Astrocyte (in vitro differentiated cells and primary cell): ENCODE measurements around the gene TXLNA. TPM values are rescaled to one million over a fixed set of nuclear protein-coding genes. Genes with fewer than 3 reads are reported as not detected.

ENCODE experiments used
- DNase-seq: peaks from one replicate; pipeline ENCODE4 v3.0.0-alpha.2; 2010; ENCODE audit warnings: low read depth
- FAIRE-seq: peaks from 2 replicates; lab custom pipeline; 2011; peaks lifted over from hg19 to GRCh38; lab: Jason Lieb, UNC
- H2AFZ ChIP-seq: 2 replicates; pipeline ENCODE4 v1.6.0; 2012; ENCODE audit warnings: low read depth, low read length, inconsistent platforms
- H3K27ac ChIP-seq: 2 replicates; pipeline ENCODE4 v1.5.1; 2011; ENCODE audit warnings: low read depth, low read length, inconsistent platforms
- H3K27me3 ChIP-seq: 2 replicates; pipeline ENCODE4 v1.6.0; 2011; ENCODE audit warnings: low read length, inconsistent platforms; ENCODE audit not compliant: insufficient read depth
- H3K36me3 ChIP-seq: 2 replicates; pipeline ENCODE4 v1.5.1; 2011; ENCODE audit warnings: low read length, inconsistent platforms; ENCODE audit not compliant: insufficient read depth
- H3K4me1 ChIP-seq: 2 replicates; pipeline ENCODE4 v1.5.1; 2011; ENCODE audit warnings: low read length, inconsistent platforms; ENCODE audit not compliant: insufficient read depth
- H3K4me2 ChIP-seq: 2 replicates; pipeline ENCODE4 v1.6.0; 2012; ENCODE audit warnings: low read length, inconsistent platforms
- H3K4me3 ChIP-seq: 2 replicates; pipeline ENCODE4 v1.5.1; 2011; ENCODE audit warnings: low read depth, mild to moderate bottlenecking, low read length, inconsistent platforms; ENCODE audit not compliant: insufficient read depth
- H3K79me2 ChIP-seq: 2 replicates; pipeline ENCODE4 v1.6.0; 2012; ENCODE audit warnings: mild to moderate bottlenecking, low read length, inconsistent platforms; ENCODE audit not compliant: insufficient read depth
- H3K9ac ChIP-seq: 2 replicates; pipeline ENCODE4 v1.6.0; 2012; ENCODE audit warnings: mild to moderate bottlenecking, low read length, inconsistent platforms
- H3K9me3 ChIP-seq: 2 replicates; pipeline ENCODE4 v1.5.1; 2012; ENCODE audit warnings: low read depth, mild to moderate bottlenecking, low read length, inconsistent platforms; ENCODE audit not compliant: insufficient read depth
- H4K20me1 ChIP-seq: 2 replicates; pipeline ENCODE4 v1.6.0; 2012; ENCODE audit warnings: low read length, inconsistent platforms; ENCODE audit not compliant: insufficient read depth
- H3K27ac Mint-ChIP-seq: one replicate; pipeline ENCODE4 v1.8.0; 2021; ENCODE audit warnings: mild to moderate bottlenecking, mixed read lengths; ENCODE audit not compliant: unreplicated experiment
- H3K27me3 Mint-ChIP-seq: one replicate; pipeline ENCODE4 v1.8.0; 2021; ENCODE audit warnings: low read depth, mixed read lengths; ENCODE audit not compliant: unreplicated experiment
- H3K36me3 Mint-ChIP-seq: one replicate; pipeline ENCODE4 v1.8.0; 2021; ENCODE audit warnings: low read depth, mixed read lengths; ENCODE audit not compliant: unreplicated experiment
- H3K4me1 Mint-ChIP-seq: one replicate; pipeline ENCODE4 v1.8.0; 2021; ENCODE audit warnings: low read depth, mixed read lengths; ENCODE audit not compliant: unreplicated experiment
- H3K4me3 Mint-ChIP-seq: one replicate; pipeline ENCODE4 v1.8.0; 2021; ENCODE audit warnings: mild to moderate bottlenecking, moderate library complexity, mixed read lengths; ENCODE audit not compliant: unreplicated experiment
- H3K9me3 Mint-ChIP-seq: one replicate; pipeline ENCODE4 v1.8.0; 2021; ENCODE audit warnings: mild to moderate bottlenecking, mixed read lengths; ENCODE audit not compliant: unreplicated experiment
- EZH2 ChIP-seq: IDR thresholded peaks from 2 replicates; pipeline ENCODE4 v1.6.1; 2012; ENCODE audit warnings: mild to moderate bottlenecking, low read length, inconsistent platforms; ENCODE audit not compliant: insufficient read depth
- total RNA-seq: library from RNA; stranded (reverse); gene quantifications from 2 replicates; pipeline ENCODE4 v1.2.1, GENCODE V29; 2021
- TF ChIP-seq, protein P1 (sequence below): IDR thresholded peaks from 2 replicates; pipeline ENCODE4 v1.5.1; 2011; ENCODE audit warnings: low read depth, mild to moderate bottlenecking, inconsistent platforms, low read length, moderate library complexity; ENCODE audit not compliant: insufficient read depth

The TXLNA gene
- total RNA-seq, 1 donor from 2014 or later: 65.8 TPM

DNA sequence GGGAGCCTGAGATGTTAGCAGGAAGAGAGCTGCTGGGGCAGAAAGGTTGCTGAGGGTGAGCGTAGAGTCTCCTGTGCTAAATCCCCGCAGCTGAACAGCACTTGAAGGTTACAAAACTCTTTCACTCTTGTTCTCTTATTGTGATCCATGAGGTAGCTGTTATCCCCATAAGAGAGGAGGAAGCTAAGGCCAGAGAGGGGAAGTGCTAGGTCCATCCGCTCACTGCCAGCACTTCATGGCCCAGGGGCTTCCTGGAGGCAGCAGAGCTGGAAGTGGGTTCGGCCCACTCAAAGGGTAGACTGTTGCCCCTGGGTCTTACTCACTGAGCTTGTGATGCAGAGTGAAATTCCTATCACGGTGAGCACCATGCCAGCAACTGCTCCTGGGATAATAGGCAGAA is 37.1 kb downstream of the TXLNA start:
- Mint-ChIP-seq H3K4me3 (no peak overlapping the region), H3K27me3 (no peaks in the 10 kb centered on the region), H3K4me1 (peaks cover 6% of the 10 kb centered on the region), H3K36me3 (peaks cover 10% of the 10 kb centered on the region), H3K27ac (no peak overlapping the region), H3K9me3 (no peaks in the 10 kb centered on the region)
- FAIRE-seq: no peak
- no peak overlapping the region for H3K9ac ChIP-seq
- no peak for DNase-seq
- no peaks in the 10 kb centered on the region for H4K20me1 ChIP-seq
- TF ChIP-seq EZH2: no peak
- H2AFZ ChIP-seq: no peak overlapping the region
- H3K9me3 ChIP-seq: no peaks in the 10 kb centered on the region
- H3K4me2 ChIP-seq: no peak overlapping the region
- no peak overlapping the region for H3K27ac ChIP-seq
- H3K4me1 ChIP-seq: peaks cover 9% of the 10 kb centered on the region
- peaks cover 19% of the 10 kb centered on the region for H3K79me2 ChIP-seq
- H3K4me3 ChIP-seq: no peak overlapping the region
- H3K27me3 ChIP-seq: no peaks in the 10 kb centered on the region
- H3K36me3 ChIP-seq: peaks cover 16% of the 10 kb centered on the region

DNA sequence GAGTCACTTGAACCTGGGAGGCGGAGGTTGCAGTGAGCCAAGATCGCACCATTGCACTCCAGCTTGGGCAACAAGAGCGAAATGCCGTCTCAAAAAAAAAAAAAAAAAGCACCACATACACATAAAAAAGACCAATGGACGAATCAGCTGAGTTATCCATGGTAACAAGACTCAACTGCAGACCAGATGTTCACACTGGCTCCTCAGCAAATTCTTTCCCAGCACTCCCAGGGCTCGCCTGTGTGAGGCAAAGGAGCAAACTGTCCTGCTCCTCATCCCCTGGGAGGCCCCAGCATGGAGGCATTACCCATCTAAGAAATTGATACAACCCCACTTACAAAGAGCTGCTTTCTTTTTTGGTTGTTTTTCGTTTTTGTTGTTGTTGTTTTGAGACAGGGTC is 39.5 kb downstream of the TXLNA start:
- DNase-seq (no peak), FAIRE-seq (no peak)
- H3K79me2 ChIP-seq: peaks cover 43% of the 10 kb centered on the region

DNA sequence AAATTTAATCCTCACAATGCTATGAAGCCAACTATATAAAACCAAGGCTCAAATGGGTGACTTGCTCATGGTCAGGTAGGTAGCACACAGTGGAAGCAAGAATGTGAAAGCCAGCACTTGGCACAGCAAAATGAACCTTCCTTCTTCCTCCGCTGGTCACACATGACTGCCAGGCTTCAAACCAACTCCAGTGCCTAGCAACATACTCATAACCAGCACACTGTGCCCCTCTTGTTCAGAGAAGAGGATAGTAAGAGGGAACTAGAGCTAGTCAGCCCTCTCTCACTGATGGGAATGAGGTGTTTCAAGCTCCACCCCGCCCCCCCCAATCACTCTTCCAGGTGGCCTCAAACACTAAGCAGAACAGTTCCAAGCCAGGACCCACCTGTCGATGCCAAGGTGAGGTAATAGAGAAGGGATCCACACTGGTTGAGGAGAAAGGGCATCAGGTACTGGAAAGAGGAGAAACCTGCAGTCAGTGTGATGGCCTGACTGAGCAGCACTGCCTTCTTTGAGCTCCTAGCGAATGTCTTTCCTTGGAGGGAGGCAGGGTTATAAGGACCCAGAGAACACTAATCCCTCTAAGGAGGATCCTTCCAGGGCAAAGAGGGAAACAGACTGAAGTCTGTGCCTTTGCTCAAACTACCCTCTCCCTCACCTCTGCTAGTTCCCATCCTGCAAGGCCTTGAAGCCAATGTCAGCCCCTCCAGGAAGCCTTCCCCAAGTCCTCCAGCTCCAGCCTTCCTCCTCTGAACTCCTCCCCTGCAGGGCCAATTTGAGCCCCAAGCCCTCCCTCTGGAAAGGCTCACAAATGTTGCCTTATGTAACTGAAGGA is 41.5 kb downstream of the TXLNA start:
- TF ChIP-seq, protein P1, sequence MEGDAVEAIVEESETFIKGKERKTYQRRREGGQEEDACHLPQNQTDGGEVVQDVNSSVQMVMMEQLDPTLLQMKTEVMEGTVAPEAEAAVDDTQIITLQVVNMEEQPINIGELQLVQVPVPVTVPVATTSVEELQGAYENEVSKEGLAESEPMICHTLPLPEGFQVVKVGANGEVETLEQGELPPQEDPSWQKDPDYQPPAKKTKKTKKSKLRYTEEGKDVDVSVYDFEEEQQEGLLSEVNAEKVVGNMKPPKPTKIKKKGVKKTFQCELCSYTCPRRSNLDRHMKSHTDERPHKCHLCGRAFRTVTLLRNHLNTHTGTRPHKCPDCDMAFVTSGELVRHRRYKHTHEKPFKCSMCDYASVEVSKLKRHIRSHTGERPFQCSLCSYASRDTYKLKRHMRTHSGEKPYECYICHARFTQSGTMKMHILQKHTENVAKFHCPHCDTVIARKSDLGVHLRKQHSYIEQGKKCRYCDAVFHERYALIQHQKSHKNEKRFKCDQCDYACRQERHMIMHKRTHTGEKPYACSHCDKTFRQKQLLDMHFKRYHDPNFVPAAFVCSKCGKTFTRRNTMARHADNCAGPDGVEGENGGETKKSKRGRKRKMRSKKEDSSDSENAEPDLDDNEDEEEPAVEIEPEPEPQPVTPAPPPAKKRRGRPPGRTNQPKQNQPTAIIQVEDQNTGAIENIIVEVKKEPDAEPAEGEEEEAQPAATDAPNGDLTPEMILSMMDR: no peak
- no peak for TF ChIP-seq EZH2
- Histone ChIP-seq H3K9me3 (no peaks in the 10 kb centered on the region), H3K79me2 (peaks cover 52% of the 10 kb centered on the region), H2AFZ (no peak overlapping the region), H3K4me2 (peak overlapping the region; percentile 97), H3K4me1 (peaks cover 19% of the 10 kb centered on the region), H3K4me3 (peak overlapping the region; percentile 98), H3K27ac (no peak overlapping the region), H3K9ac (peak overlapping the region; percentile 100), H3K27me3 (no peaks in the 10 kb centered on the region), H4K20me1 (peaks cover 8% of the 10 kb centered on the region), H3K36me3 (peaks cover 21% of the 10 kb centered on the region)
- H3K4me3 Mint-ChIP-seq: peak overlapping the region; percentile 98
- no peaks in the 10 kb centered on the region for H3K27me3 Mint-ChIP-seq
- peaks cover 20% of the 10 kb centered on the region for H3K36me3 Mint-ChIP-seq
- peaks cover 14% of the 10 kb centered on the region for H3K4me1 Mint-ChIP-seq
- H3K27ac Mint-ChIP-seq: peak overlapping the region; percentile 88
- H3K9me3 Mint-ChIP-seq: no peaks in the 10 kb centered on the region
- no peak for FAIRE-seq
- DNase-seq: no peak

More for the DNA sequence above, 39.5 kb downstream of the TXLNA start:
- Histone ChIP-seq H3K36me3 (peaks cover 16% of the 10 kb centered on the region), H3K4me2 (no peak overlapping the region), H3K27ac (no peak overlapping the region), H2AFZ (no peak overlapping the region), H3K4me3 (no peak overlapping the region), H3K9ac (no peak overlapping the region), H3K27me3 (no peaks in the 10 kb centered on the region), H4K20me1 (peaks cover 5% of the 10 kb centered on the region), H3K9me3 (no peaks in the 10 kb centered on the region), H3K4me1 (peaks cover 19% of the 10 kb centered on the region)
- Mint-ChIP-seq H3K27me3 (no peaks in the 10 kb centered on the region), H3K27ac (peak overlapping the region; percentile 26), H3K9me3 (no peaks in the 10 kb centered on the region), H3K4me3 (no peak overlapping the region), H3K36me3 (peaks cover 14% of the 10 kb centered on the region), H3K4me1 (peaks cover 12% of the 10 kb centered on the region)
- TF ChIP-seq EZH2: no peak
- TF ChIP-seq, protein P1: no peak
